ENCODE data around the gene COG3.

- TF ChIP-seq, protein P1, sequence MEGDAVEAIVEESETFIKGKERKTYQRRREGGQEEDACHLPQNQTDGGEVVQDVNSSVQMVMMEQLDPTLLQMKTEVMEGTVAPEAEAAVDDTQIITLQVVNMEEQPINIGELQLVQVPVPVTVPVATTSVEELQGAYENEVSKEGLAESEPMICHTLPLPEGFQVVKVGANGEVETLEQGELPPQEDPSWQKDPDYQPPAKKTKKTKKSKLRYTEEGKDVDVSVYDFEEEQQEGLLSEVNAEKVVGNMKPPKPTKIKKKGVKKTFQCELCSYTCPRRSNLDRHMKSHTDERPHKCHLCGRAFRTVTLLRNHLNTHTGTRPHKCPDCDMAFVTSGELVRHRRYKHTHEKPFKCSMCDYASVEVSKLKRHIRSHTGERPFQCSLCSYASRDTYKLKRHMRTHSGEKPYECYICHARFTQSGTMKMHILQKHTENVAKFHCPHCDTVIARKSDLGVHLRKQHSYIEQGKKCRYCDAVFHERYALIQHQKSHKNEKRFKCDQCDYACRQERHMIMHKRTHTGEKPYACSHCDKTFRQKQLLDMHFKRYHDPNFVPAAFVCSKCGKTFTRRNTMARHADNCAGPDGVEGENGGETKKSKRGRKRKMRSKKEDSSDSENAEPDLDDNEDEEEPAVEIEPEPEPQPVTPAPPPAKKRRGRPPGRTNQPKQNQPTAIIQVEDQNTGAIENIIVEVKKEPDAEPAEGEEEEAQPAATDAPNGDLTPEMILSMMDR (IDR thresholded peaks at IDR 0.05; ENCODE audit: poor library complexity) = no peak
- TF ChIP-seq EZH2 (IDR thresholded peaks at IDR 0.05; ENCODE audit: borderline replicate concordance) = no peak
Observed at GRCh38 chr13:45548281-45548680, 83.5 kb downstream of the COG3 start.

Measured in hepatocyte (in vitro differentiated cells).